BE2C (cell line): ENCODE results near the gene KRTAP10-5.

ENCODE experiments used
- DNase-seq: peaks from one replicate; pipeline ENCODE4 v3.0.0-alpha.2; 2020
- H3K27me3 ChIP-seq: fragments of 250-450 bp; sonication (Bioruptor Pico); 2 replicates; pipeline ENCODE4 v1.5.1; 2020; ENCODE audit warnings: mild to moderate bottlenecking
- H3K36me3 ChIP-seq: fragments of 250-450 bp; sonication (Bioruptor Pico); 2 replicates; pipeline ENCODE4 v1.5.1; 2020; ENCODE audit warnings: mild to moderate bottlenecking
- H3K4me1 ChIP-seq: fragments of 250-450 bp; sonication (Bioruptor Pico); 2 replicates; pipeline ENCODE4 v1.5.1; 2020
- H3K4me3 ChIP-seq: 2 replicates; pipeline ENCODE4 v1.5.1; 2011; ENCODE audit warnings: low read depth, low read length
- H3K9me3 ChIP-seq: fragments of 250-450 bp; sonication (Bioruptor Pico); 2 replicates; pipeline ENCODE4 v1.5.1; 2020
- TF ChIP-seq, protein P1 (sequence below): IDR thresholded peaks from 2 replicates; pipeline ENCODE4 v1.5.1; 2012; ENCODE audit warnings: mild to moderate bottlenecking, low read depth, low read length

The KRTAP10-5 gene

DNA sequence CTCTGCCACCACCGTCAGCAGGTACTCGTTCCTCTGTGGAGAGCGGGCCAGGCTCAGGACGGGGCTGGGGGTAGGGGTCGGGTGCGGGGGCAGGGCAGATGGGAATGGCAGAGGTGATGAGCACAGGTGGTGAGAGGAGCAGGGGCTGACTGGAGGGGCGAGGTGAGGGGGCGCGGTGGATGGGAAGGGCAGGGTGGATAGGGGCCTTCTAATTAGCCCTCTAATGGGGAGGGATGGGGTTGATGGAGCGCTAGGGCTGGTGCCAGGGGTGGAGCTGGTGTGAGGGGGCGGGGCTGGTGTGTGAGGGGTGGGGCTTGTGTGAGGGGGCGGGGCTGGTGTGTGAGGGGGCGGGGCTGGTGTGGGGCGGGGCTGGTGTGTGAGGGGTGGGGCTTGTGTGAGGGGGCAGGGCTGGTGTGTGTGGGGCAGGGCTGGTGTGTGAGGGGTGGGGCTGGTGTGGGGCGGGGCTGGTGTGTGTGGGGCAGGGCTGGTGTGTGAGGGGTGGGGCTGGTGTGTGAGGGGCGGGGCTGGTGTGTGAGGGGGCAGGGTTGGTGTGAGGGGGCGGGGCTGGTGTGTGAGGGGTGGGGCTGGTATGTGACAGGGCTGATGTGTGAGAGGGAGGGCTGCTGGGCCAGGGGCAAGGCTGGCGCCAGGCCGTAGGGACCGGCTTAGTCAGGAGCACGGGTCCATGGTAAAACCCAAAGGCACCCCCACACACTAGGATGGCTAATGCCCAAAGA lies 46.3 kb downstream of the KRTAP10-5 start:
- Histone ChIP-seq H3K4me1 (no peaks in the 10 kb centered on the region), H3K27me3 (peaks cover 11% of the 10 kb centered on the region), H3K4me3 (no peak overlapping the region), H3K36me3 (no peaks in the 10 kb centered on the region), H3K9me3 (no peaks in the 10 kb centered on the region)
- TF ChIP-seq, protein P1, sequence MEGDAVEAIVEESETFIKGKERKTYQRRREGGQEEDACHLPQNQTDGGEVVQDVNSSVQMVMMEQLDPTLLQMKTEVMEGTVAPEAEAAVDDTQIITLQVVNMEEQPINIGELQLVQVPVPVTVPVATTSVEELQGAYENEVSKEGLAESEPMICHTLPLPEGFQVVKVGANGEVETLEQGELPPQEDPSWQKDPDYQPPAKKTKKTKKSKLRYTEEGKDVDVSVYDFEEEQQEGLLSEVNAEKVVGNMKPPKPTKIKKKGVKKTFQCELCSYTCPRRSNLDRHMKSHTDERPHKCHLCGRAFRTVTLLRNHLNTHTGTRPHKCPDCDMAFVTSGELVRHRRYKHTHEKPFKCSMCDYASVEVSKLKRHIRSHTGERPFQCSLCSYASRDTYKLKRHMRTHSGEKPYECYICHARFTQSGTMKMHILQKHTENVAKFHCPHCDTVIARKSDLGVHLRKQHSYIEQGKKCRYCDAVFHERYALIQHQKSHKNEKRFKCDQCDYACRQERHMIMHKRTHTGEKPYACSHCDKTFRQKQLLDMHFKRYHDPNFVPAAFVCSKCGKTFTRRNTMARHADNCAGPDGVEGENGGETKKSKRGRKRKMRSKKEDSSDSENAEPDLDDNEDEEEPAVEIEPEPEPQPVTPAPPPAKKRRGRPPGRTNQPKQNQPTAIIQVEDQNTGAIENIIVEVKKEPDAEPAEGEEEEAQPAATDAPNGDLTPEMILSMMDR, result no peak
- peak; percentile 8 for DNase-seq

DNA sequence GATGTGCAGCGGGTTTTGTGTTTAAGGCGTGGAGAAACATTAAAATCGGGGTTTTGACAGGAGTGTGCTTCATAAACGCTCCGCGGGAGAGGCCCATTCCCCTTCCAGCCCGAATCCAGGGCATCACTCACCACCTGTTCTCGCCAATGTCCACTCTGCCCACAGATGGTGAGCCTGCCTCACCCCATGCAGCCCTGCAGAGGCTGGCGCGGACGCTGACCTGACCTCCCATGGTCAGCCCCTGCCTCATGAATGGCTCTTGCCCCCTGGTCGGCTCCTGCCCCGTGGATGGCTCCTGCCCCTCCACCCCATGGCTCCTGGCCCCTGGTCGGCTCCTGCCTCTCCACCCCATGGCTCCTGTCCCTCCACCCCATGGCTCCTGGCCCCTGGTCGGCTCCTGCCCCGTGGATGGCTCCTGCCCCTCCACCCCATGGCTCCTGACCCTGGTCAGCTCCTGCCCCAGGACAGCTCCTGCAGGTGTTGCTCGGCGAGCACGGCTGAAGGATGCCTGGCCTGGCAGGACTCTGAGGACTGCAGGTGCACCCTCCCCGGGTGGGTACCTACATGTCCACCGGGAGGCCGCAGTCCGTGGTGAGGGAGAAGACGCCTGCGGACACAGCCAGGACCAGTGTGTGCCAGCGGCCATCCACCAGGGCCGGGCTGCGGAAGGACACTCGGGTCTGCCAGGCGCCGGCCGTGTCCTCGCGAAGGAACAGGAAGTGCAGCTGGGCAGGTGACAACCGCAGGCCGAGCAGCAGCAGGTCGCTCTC lies 47.1 kb downstream of the KRTAP10-5 start:
- peak; percentile 5 for DNase-seq
- no peaks in the 10 kb centered on the region for H3K36me3 ChIP-seq
- no peak overlapping the region for H3K4me3 ChIP-seq
- peaks cover 11% of the 10 kb centered on the region for H3K27me3 ChIP-seq
- H3K4me1 ChIP-seq, result no peaks in the 10 kb centered on the region
- H3K9me3 ChIP-seq, result no peaks in the 10 kb centered on the region
- TF ChIP-seq, protein P1, result no peak

GRCh38 chr21:44532712-44533111 lies 47.7 kb downstream of the KRTAP10-5 start:
- Histone ChIP-seq H3K9me3 (no peaks in the 10 kb centered on the region), H3K27me3 (peaks cover 6% of the 10 kb centered on the region), H3K36me3 (no peaks in the 10 kb centered on the region), H3K4me3 (no peak overlapping the region), H3K4me1 (no peaks in the 10 kb centered on the region)
- peak; percentile 3 for DNase-seq
- TF ChIP-seq, protein P1, result no peak

- Histone ChIP-seq H3K27me3 (peaks cover 4% of the 10 kb centered on the region; the same call in 1 of the 2 replicates), H3K9me3 (no peaks in the 10 kb centered on the region), H3K4me1 (no peaks in the 10 kb centered on the region), H3K4me3 (no peak overlapping the region), H3K36me3 (no peaks in the 10 kb centered on the region)
- TF ChIP-seq, protein P1, result no peak
- DNase-seq, result peak; percentile 4
Observed at GRCh38 chr21:44531606-44532564, 48.5 kb downstream of the KRTAP10-5 start.

- H3K36me3 ChIP-seq, result no peaks in the 10 kb centered on the region
- H3K27me3 ChIP-seq, result peaks cover 4% of the 10 kb centered on the region; the same call in 1 of the 2 replicates
- H3K4me3 ChIP-seq, result no peak overlapping the region
- no peaks in the 10 kb centered on the region for H3K9me3 ChIP-seq
- no peaks in the 10 kb centered on the region for H3K4me1 ChIP-seq
- DNase-seq, result peak; percentile 3
- TF ChIP-seq, protein P1, result no peak
Observed at GRCh38 chr21:44530903-44531605, 49.4 kb downstream of the KRTAP10-5 start.
